Esophagus muscularis mucosa (tissue), 4 donors: ENCODE data around the gene SHISA6.

Source experiments
- EP300 ChIP-seq: sonication (generic); formaldehyde crosslinking; IDR thresholded peaks from one replicate; pipeline ENCODE4 v1.6.1; 2017; ENCODE audit warnings: antibody characterized with exemption
- POLR2A ChIP-seq: fragments of 450-650 bp; IDR thresholded peaks from one replicate; pipeline ENCODE4 v1.6.1; 2017; ENCODE audit warnings: antibody characterized with exemption, moderate library complexity, mild to moderate bottlenecking, low read depth
- TF ChIP-seq, protein P1 (sequence below), 3 experiments: fragments of 200-600 bp in 2 of 3; fragments of 450-650 bp in 1 of 3; sonication (generic) in 2 of 3; IDR thresholded peaks; one replicate each; pipeline ENCODE4 v1.5.1; 2017 to 2019; ENCODE audit warnings: antibody characterized with exemption in 3 of 3, mild to moderate bottlenecking in 2 of 3, moderate library complexity in 1 of 3

DNA sequence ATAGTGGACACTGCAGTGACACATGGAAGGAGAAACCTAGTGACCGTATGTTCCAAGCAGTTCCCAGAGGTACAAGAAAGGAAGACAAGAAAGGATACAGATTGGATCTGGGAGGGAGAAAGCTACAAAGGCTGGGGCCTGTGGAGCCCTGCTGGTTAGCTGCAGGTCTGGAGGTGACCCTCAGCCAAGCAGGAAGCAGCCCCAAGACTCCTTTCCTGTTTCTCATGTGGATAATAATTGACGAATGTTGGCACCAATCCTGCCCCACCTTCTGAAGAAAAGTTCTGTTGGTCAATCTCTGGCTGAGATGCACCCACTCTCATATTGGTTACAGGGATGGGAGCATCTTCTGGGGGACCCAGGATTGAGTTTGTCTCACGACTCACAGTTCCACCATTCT lies 99.8 kb downstream of the SHISA6 start:
- TF ChIP-seq, protein P1, sequence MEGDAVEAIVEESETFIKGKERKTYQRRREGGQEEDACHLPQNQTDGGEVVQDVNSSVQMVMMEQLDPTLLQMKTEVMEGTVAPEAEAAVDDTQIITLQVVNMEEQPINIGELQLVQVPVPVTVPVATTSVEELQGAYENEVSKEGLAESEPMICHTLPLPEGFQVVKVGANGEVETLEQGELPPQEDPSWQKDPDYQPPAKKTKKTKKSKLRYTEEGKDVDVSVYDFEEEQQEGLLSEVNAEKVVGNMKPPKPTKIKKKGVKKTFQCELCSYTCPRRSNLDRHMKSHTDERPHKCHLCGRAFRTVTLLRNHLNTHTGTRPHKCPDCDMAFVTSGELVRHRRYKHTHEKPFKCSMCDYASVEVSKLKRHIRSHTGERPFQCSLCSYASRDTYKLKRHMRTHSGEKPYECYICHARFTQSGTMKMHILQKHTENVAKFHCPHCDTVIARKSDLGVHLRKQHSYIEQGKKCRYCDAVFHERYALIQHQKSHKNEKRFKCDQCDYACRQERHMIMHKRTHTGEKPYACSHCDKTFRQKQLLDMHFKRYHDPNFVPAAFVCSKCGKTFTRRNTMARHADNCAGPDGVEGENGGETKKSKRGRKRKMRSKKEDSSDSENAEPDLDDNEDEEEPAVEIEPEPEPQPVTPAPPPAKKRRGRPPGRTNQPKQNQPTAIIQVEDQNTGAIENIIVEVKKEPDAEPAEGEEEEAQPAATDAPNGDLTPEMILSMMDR (IDR thresholded peaks at IDR 0.05), result no peak
- TF ChIP-seq EP300 (no peak), POLR2A (no peak)
